ENCODE data around the gene TET3.

GRCh38 chr2:74011246-74011645 is 26.5 kb downstream of the TET3 start:
- TF ChIP-seq CTCF (IDR thresholded peaks at IDR 0.05): no peak
- no peak for TF ChIP-seq POLR2A (IDR thresholded peaks at IDR 0.05)
